HG03558 (cell line): ENCODE results near the gene MMP7.
A peak's percentile ranks its signal among the peaks of the same experiment; 100 is the strongest.

Source experiments
- ATAC-seq: cut with Tn5 transposase; IDR thresholded peaks from one replicate; pipeline ENCODE4 v1.9.1; 2021; ENCODE audit warnings: moderate number of reproducible peaks; ENCODE audit not compliant: unreplicated experiment; ENCODE audit errors: extremely low read depth

Gene MMP7

GRCh38 chr11:102497061-102497460 is 33.5 kb downstream of the MMP7 start:
- ATAC-seq, result no peak

- peak; percentile 84 for ATAC-seq
Measured at GRCh38 chr11:102495161-102496042, 35.1 kb downstream of the MMP7 start.

GRCh38 chr11:102494216-102494615 is 36.3 kb downstream of the MMP7 start:
- no peak for ATAC-seq

GRCh38 chr11:102493524-102493923 is 37.0 kb downstream of the MMP7 start:
- no peak for ATAC-seq

GRCh38 chr11:102491969-102492368 is 38.6 kb downstream of the MMP7 start:
- no peak for ATAC-seq

- no peak for ATAC-seq
Measured at GRCh38 chr11:102489186-102490145, 41.1 kb downstream of the MMP7 start.

GRCh38 chr11:102488208-102488607 is 42.3 kb downstream of the MMP7 start:
- peak; percentile 66 for ATAC-seq

- no peak for ATAC-seq
Measured at GRCh38 chr11:102487214-102487613, 43.3 kb downstream of the MMP7 start.

- no peak for ATAC-seq
Measured at GRCh38 chr11:102486584-102486983, 44.0 kb downstream of the MMP7 start.

- ATAC-seq, result no peak
Measured at GRCh38 chr11:102485095-102485722, 45.3 kb downstream of the MMP7 start.

- no peak for ATAC-seq
Measured at GRCh38 chr11:102482433-102482832, 48.1 kb downstream of the MMP7 start.

- ATAC-seq, result no peak
Measured at GRCh38 chr11:102479733-102480132, 50.8 kb downstream of the MMP7 start.

GRCh38 chr11:102478673-102479299 is 51.8 kb downstream of the MMP7 start:
- ATAC-seq, result no peak

GRCh38 chr11:102476812-102477211 is 53.7 kb downstream of the MMP7 start:
- no peak for ATAC-seq

- ATAC-seq, result no peak
Measured at GRCh38 chr11:102476069-102476468, 54.5 kb downstream of the MMP7 start.

GRCh38 chr11:102473543-102473942 is 57.0 kb downstream of the MMP7 start:
- no peak for ATAC-seq

GRCh38 chr11:102472127-102472526 is 58.4 kb downstream of the MMP7 start:
- ATAC-seq, result no peak

- ATAC-seq, result no peak
Measured at GRCh38 chr11:102471474-102471873, 59.1 kb downstream of the MMP7 start.
